GM21737 (cell line): ENCODE measurements around the gene PTPRN2.
"Not testable (repeated sequence)": the region's sequence is repeated elsewhere in the genome, so short reads cannot be mapped to it uniquely, and the experiment has no call there.

ENCODE experiments used
- ATAC-seq: cut with Tn5 transposase; IDR thresholded peaks from one replicate; pipeline ENCODE4 v1.9.1; 2021; ENCODE audit warnings: mild to moderate bottlenecking, moderate library complexity; ENCODE audit not compliant: unreplicated experiment

The PTPRN2 gene

GRCh38 chr7:158424531-158424930 lies 163.1 kb downstream of the PTPRN2 start:
- ATAC-seq: no peak

DNA sequence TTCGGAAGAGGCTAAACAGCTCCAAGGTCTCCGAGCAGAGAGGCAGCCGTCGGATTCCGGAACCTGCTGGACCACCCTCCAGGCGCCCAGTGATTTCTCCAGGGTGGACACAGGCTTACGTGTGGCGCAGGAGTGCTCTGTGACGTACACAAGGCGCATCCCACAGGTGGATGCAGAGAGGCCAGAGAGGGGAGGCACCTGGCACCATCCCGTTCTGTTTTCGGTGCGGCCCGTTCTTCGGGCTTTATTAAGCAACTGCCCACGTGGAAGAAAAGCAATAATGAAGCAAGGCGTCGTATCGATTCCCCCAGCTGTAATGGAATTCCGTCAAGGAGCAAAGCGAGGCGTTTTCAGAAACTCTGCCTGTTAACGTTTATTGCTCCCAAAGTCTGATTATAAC lies 163.6 kb downstream of the PTPRN2 start:
- no peak for ATAC-seq

GRCh38 chr7:158422887-158423560 lies 164.6 kb downstream of the PTPRN2 start:
- ATAC-seq: no peak

DNA sequence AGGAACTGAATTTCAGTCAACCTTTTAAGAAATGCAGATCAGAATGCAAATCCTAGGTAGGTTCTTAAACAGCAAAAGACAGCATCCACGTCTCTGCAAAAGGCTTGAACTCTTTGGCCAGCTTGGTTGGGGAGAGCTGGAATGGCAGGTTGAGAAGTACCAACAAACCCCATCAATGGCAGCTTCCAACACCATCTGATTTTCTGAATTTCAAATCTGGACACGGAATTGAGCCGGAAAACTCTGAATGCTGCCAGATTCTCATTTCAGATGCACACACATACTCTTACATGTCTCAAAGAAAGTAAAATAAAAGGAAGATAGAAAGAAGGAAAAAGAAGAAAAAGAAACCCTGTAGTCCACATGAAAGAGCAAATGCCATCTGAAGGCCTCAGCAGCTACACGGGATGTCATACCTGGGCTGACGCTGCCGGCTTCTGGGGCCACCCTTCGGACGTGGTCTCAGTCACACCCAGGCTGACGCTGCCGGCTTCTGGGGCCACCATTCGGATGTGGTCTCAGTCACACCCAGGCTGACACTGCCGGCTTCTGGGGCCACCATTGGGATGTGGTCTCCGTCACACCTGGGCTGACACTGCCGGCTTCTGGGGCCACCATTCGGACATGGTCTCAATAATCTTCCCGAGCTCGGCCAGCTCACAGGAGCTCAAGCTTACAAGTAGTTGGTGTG lies 165.3 kb downstream of the PTPRN2 start:
- no peak for ATAC-seq

GRCh38 chr7:158421361-158421760 lies 166.3 kb downstream of the PTPRN2 start:
- no peak for ATAC-seq

DNA sequence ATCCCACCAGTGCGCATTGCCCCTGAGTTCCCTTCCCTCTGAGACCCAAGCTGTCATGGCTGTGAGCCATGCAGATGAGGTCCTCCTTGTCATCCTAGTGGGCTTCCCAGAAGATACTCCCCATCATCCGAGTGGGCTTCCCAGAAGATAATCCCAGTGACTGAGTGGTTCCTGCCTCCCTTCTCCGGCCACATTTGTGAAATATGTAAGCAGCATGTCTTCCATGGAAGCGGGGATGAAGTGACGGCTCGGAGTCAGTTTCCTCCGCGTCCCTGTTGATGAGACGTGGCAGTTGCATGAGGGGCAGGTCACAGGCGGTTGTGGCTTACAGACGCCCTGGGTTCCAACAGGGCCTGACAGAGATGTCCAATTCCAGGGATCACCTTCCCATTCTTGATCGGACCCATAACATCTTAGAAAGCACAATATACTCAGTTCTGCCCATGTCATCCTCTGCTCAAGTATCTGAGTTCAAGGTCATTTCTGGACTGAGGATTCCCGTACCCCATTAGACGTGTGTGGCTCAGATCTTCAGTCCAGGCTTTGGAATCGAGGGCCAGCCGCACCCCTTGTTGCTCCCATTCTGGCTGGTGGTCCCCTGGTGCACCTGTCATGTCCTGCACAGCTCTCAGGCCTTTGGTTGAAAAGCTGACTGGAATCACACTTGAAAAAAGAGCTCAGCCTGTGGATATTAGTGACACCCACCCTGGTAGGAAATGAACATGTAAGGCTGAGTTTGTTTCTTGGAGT lies 166.9 kb downstream of the PTPRN2 start:
- ATAC-seq: no peak

DNA sequence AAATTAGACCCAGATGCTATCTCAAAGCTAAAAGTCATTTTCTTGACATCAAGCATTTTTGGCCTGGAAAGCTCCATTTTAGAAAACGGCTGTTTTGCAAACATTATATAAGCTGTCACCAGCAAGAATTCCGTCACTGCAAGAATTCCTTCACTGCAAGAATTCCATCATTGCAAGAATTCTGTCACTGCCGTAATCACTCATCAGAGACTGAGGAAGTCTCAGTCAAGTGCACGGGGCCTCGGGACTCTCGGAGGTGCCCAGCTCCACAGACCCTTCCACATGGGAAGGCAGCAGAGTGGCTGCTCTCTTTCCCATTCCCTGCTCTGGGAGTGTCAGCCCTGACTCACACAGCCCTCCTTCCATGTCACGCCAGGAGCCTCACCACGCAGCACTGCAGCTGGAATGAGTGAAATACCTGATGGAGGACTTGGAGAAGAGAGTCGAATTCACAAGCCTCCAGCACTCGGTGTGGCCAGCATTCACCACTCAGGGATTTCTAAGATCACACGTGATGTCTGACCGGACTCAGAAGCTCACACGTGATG lies 168.3 kb downstream of the PTPRN2 start:
- ATAC-seq: no peak

DNA sequence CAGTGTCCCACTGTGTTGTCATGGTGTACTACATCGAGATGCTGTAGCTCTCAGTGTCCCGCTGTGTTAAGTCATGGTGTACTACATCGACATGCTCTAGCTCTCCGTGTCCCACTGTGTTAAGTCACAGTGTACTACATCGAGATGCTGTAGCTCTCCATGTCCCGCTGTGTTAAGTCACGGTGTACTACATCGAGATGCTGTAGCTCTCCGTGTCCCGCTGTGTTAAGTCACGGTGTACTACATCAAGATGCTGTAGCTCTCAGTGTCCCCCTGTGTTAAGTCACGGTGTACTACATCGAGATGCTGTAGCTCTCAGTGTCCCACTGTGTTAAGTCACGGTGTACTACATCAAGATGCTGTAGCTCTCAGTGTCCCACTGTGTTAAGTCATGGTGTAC lies 169.2 kb downstream of the PTPRN2 start:
- ATAC-seq: not testable (repeated sequence)

DNA sequence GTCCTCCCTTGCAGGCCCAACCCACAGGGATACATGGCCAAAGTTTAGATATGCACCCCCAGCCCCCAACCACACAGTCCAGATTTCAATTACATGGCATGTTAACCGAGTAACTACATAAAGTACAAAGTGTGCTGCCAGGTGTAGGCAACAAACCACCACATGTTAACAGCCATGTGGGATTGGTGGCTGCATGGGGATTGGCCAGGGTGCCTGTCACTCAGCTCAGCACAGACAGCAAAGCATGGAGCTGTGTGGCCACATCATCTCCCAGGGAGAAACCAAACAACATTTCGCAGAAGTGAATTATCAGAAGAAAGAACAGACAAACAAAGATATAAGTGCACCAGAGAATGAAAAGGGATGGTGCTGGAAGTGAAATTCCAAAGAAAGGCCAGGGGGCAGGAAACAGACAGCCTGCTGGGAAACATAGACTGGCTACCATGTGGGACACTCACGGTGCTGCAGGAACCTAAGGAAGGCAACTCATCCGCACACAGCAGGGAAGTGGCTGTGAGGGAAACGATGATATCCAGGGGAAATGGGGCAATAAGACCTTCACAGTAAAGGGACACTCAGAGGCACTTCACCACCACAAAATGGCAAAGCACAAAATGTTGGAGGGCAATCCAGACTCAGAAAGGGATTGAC lies 171.2 kb downstream of the PTPRN2 start:
- no peak for ATAC-seq

DNA sequence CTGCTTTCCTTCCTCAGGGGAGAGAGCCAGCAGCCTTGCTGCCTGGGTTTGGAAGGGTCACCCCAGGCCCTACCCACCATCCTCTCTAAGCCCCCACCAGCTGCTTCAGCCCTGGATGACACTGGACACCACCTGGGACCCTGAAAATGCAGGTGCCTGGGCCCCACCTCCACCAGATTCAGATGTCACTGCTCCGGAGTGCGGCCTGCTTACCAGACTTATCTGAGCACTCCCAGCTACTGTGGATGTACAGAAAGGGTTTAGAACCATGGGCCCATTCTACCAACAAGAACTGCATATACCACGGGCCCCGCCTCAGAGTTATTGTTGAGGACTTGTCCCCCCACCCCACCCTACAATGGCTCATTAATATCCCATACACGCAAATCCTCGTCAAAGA lies 172.3 kb downstream of the PTPRN2 start:
- ATAC-seq: no peak

- ATAC-seq: no peak
These were observed 173.1 kb downstream of the PTPRN2 start for GRCh38 chr7:158414486-158414961.

DNA sequence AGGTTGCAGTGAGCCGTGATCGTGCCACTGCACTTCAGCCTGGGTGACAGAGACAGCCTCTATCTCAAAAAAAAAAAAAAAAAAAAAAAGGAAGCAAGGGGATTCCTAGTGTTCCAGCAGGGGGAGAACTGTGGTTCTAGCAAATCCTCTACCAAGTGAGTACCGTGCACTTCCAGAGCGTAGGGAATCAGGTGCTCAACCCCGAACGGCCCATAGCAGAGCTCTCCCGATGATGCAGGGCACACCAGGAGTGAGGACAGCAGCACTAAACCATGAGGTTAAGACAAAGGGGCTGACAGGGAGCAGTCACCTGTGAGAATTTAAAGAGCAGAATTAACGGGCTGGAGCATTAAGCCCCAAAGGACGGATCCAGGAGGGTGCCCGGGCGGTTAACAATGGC lies 173.6 kb downstream of the PTPRN2 start:
- no peak for ATAC-seq

GRCh38 chr7:158411232-158411950 lies 176.2 kb downstream of the PTPRN2 start:
- no peak for ATAC-seq

- no peak for ATAC-seq
These were observed 176.9 kb downstream of the PTPRN2 start for GRCh38 chr7:158410720-158411119.

DNA sequence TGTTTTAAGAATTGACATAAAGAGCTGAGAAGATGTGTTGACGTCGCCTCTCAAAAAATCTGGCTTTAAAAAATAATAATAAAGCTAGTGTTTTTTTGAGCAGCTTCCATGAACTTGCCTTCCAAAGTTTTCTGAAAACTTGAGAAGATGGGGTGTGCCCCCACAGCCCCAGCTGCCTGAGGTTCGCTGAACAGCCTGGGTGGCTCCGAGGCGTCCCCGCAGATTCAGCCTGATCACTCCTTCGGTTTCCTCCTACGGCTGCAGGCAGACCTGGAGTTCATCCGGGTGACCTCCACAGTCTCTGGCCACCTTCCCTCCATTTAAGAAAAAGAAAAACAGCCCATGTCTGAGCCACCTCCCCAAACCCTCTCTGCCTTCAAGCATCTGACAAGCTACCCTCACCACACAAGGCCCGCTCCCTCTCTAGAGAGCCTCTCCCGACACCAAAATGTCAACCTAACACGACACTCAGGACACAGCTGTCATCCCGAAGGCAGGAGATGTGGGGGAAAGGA lies 177.8 kb downstream of the PTPRN2 start:
- no peak for ATAC-seq

DNA sequence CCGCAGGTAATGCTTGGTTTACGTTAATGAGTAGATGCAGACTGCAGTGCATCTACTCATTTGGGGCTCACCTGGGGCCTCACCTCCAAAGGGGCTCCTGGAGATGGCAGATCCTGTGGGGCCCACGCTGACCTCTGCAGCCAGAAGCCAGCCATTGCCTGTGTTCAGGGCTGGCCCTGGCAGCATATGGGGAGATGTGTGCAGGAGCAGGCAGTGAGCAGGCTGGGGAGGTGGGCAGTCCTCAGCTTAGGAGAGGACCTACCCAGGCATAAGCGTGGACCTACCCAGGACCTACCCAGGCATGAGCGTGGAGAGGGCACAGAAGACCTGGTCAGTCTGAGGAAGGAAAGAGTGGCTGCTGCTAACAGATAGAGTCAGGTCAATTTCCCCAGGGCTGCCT lies 178.5 kb downstream of the PTPRN2 start:
- no peak for ATAC-seq

GRCh38 chr7:158408318-158408920 lies 179.2 kb downstream of the PTPRN2 start:
- ATAC-seq: no peak

- ATAC-seq: no peak
These were observed 179.9 kb downstream of the PTPRN2 start for GRCh38 chr7:158407581-158408317.

DNA sequence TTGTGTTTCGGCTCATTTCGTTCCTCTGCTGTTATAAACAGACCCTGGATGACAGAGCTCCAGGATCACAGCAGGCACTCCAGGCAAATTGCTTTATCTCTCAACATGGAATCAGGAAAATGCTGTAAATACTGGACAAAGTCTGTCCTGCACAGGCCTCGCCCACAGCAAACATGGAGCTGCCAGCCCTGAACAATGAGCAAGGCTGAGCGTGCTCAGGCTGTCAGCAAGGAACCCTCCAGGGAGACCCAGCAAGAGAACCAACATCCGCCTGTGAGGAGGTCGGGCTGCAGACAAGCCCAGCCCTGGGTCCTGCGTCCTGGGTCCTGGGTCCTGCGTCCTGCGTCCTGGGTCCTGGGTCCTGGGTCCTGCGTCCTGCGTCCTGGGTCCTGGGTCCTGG lies 180.8 kb downstream of the PTPRN2 start:
- ATAC-seq: no peak
